SK-N-SH (cell line): ENCODE measurements around the gene HSF2. TPM values are rescaled to one million over a fixed set of nuclear protein-coding genes. Genes with fewer than 3 reads are reported as not detected.

Experiments used
- CTCF ChIA-PET: fragments of 300-600, 350-600 bp; formaldehyde crosslinking; extraction: SDS; loops from one replicate; lab custom pipeline; 2021; lab: Yijun Ruan, JAX
- POLR2A ChIA-PET: fragments of 350-600 bp; sonication (Branson Sonifier 250); formaldehyde crosslinking; extraction: SDS; loops from one replicate; lab custom pipeline; 2020; ENCODE audit warnings: antibody characterized with exemption, inconsistent platforms; lab: Yijun Ruan, JAX
- DNase-seq: peaks from one replicate; pipeline ENCODE4 v3.0.0; 2012
- H2AFZ ChIP-seq: fragments of 200-600 bp; sonication (generic); 2 replicates; pipeline ENCODE4 v1.8.1; 2016; ENCODE audit warnings: antibody characterized with exemption, mild to moderate bottlenecking, low read depth
- H3F3A ChIP-seq: fragments of 200-600 bp; sonication (generic); replicated peaks from 2 replicates; pipeline ENCODE3; 2016; ENCODE audit warnings: antibody characterized with exemption, mild to moderate bottlenecking; ENCODE audit not compliant: insufficient read depth
- H3K27ac ChIP-seq, 2 experiments: fragments of 200-500 bp in 1 of 2; fragments of 200-600 bp in 1 of 2; sonication (Bioruptor generic) in 1 of 2; sonication (generic), shearing (Covaris generic) in 1 of 2; 2 replicates each; pipeline versions ENCODE4 v1.5.1 to v1.6.1; 2014 to 2016; ENCODE audit warnings: low read depth in 2 of 2, inconsistent platforms in 1 of 2, low read length in 1 of 2, mild to moderate bottlenecking in 1 of 2, mixed read lengths in 1 of 2
- H3K27me3 ChIP-seq: fragments of 200-600 bp; sonication (generic), shearing (Covaris generic); 2 replicates; pipeline ENCODE4 v1.6.1; 2016; ENCODE audit warnings: mixed run types; ENCODE audit not compliant: insufficient read depth
- H3K36me3 ChIP-seq, 2 experiments: fragments of 200-500 bp in 1 of 2; fragments of 200-600 bp in 1 of 2; sonication (Bioruptor generic) in 1 of 2; sonication (generic) in 1 of 2; replicated peaks in 1 of 2; 2 replicates each; pipeline versions ENCODE3 to v1.5.1; 2014 to 2016; ENCODE audit warnings: low read length in 1 of 2, mild to moderate bottlenecking in 1 of 2; ENCODE audit not compliant: insufficient read depth in 2 of 2, control insufficient read depth in 1 of 2
- H3K4me1 ChIP-seq, 2 experiments: fragments of 200-500 bp in 1 of 2; fragments of 200-600 bp in 1 of 2; sonication (Bioruptor generic) in 1 of 2; sonication (generic), shearing (Covaris generic) in 1 of 2; 2 replicates each; pipeline versions ENCODE4 v1.5.1 to v1.6.1; 2014 to 2016; ENCODE audit warnings: low read depth in 1 of 2, low read length in 1 of 2, mixed run types in 1 of 2; ENCODE audit not compliant: insufficient read depth in 2 of 2, control insufficient read depth in 1 of 2
- H3K4me2 ChIP-seq: fragments of 200-600 bp; sonication (generic), shearing (Covaris generic); 2 replicates; pipeline ENCODE4 v1.6.1; 2017; ENCODE audit warnings: mixed run types
- H3K4me3 ChIP-seq, 2 experiments: fragments of 200-500 bp in 1 of 2; fragments of 200-600 bp in 1 of 2; sonication (Bioruptor generic) in 1 of 2; sonication (generic), shearing (Covaris generic) in 1 of 2; 2 replicates each; pipeline versions ENCODE4 v1.5.1 to v1.8.1; 2014 to 2016; ENCODE audit warnings: low read depth in 2 of 2, inconsistent platforms in 1 of 2, low read length in 1 of 2, mild to moderate bottlenecking in 1 of 2, mixed read lengths in 1 of 2, moderate library complexity in 1 of 2
- H3K79me2 ChIP-seq: fragments of 200-600 bp; sonication (generic); 2 replicates; pipeline ENCODE4 v1.8.1; 2017; ENCODE audit warnings: mild to moderate bottlenecking; ENCODE audit not compliant: insufficient read depth
- H3K9ac ChIP-seq: fragments of 200-600 bp; sonication (generic); 2 replicates; pipeline ENCODE4 v1.6.1; 2017; ENCODE audit warnings: mixed run types
- H3K9me2 ChIP-seq: fragments of 200-600 bp; sonication (generic); 2 replicates; pipeline ENCODE4 v1.6.1; 2017; ENCODE audit warnings: mixed run types
- H3K9me3 ChIP-seq: fragments of 200-600 bp; sonication (generic); 2 replicates; pipeline ENCODE4 v1.6.1; 2017; ENCODE audit warnings: mixed run types, mild to moderate bottlenecking, moderate library complexity
- H4K20me1 ChIP-seq: fragments of 200-600 bp; sonication (generic); 2 replicates; pipeline ENCODE4 v1.6.1; 2017; ENCODE audit warnings: mild to moderate bottlenecking, mixed run types; ENCODE audit not compliant: insufficient read depth
- CHD2 ChIP-seq: fragments of 150-350 bp; IDR thresholded peaks from 2 replicates; pipeline ENCODE4 v1.6.1; 2018; ENCODE audit warnings: low read length; ENCODE audit not compliant: partially characterized antibody
- CTCF ChIP-seq: fragments of 200-600 bp; sonication (generic); IDR thresholded peaks from 2 replicates; pipeline ENCODE4 v1.6.1; 2017; ENCODE audit warnings: antibody characterized with exemption, mild to moderate bottlenecking, moderate library complexity
- ELF1 ChIP-seq: IDR thresholded peaks from 2 replicates; pipeline ENCODE4 v1.4.0; 2012
- EP300 ChIP-seq, 2 experiments: IDR thresholded peaks; 2 replicates each; pipeline versions ENCODE4 v1.4.0 to v1.6.1; 2012; ENCODE audit warnings: borderline replicate concordance in 1 of 2, low read depth in 1 of 2, low read length in 1 of 2
- EZH2phosphoT487 ChIP-seq: fragments of 200-600 bp; sonication (generic); IDR thresholded peaks from 2 replicates; pipeline ENCODE4 v1.6.1; 2017; ENCODE audit warnings: low read depth, mixed run types, mild to moderate bottlenecking, antibody characterized with exemption, moderate library complexity, borderline replicate concordance
- FOSL2 ChIP-seq: IDR thresholded peaks from 2 replicates; pipeline ENCODE4 v1.4.0; 2012; ENCODE audit warnings: low read depth, mild to moderate bottlenecking, moderate library complexity, borderline replicate concordance
- FOXJ3 ChIP-seq: sonication (generic); formaldehyde crosslinking; IDR thresholded peaks from 2 replicates; pipeline ENCODE4 v1.5.1; 2020; ENCODE audit warnings: mild to moderate bottlenecking, missing genetic modification reagents
- FOXM1 ChIP-seq: IDR thresholded peaks from 2 replicates; pipeline ENCODE4 v1.4.0; 2012; ENCODE audit warnings: low read depth, mild to moderate bottlenecking
- GABPA ChIP-seq: IDR thresholded peaks from 2 replicates; pipeline ENCODE4 v1.4.0; 2012; ENCODE audit warnings: low read depth, mild to moderate bottlenecking
- IRF3 ChIP-seq: fragments of 150-350 bp; IDR thresholded peaks from 2 replicates; pipeline ENCODE4 v1.6.1; 2016; ENCODE audit warnings: mild to moderate bottlenecking, low read depth, low read length
- PBX3 ChIP-seq: IDR thresholded peaks from 2 replicates; pipeline ENCODE4; 2012
- POLR2AphosphoS5 ChIP-seq: IDR thresholded peaks from 2 replicates; pipeline ENCODE4 v1.6.1; 2012; ENCODE audit warnings: low read depth, low read length
- RCOR1 ChIP-seq: fragments of 150-350 bp; IDR thresholded peaks from 2 replicates; pipeline ENCODE4 v1.6.1; 2017; ENCODE audit warnings: antibody characterized with exemption, low read length
- SIN3A ChIP-seq: IDR thresholded peaks from 2 replicates; pipeline ENCODE4 v1.6.1; 2012; ENCODE audit warnings: low read depth, mild to moderate bottlenecking, low read length, moderate library complexity, borderline replicate concordance
- SMC3 ChIP-seq: IDR thresholded peaks from 2 replicates; pipeline ENCODE4 v1.6.1; 2012; ENCODE audit warnings: low read depth, low read length, improper control_type of control experiment
- TAF1 ChIP-seq: IDR thresholded peaks from 2 replicates; pipeline ENCODE4 v1.6.1; 2012; ENCODE audit warnings: low read depth, mild to moderate bottlenecking, low read length, moderate library complexity, borderline replicate concordance
- YY1 ChIP-seq: IDR thresholded peaks from 2 replicates; pipeline ENCODE4 v1.4.0; 2012; ENCODE audit warnings: low read depth, mild to moderate bottlenecking
- WGBS: methylation state at CpG from one replicate; pipeline ENCODE4 v1.1.6; 2017; ENCODE audit warnings: low lambda C conversion rate; 5-methylcytosine and 5-hydroxymethylcytosine counted together
- polyA plus RNA-seq, 3 experiments: library from polyadenylated mRNA; depleted of rRNA; stranded (reverse); fragments of >200 nt; gene quantifications; 2 replicates each; pipeline ENCODE4 v1.2.3, GENCODE V29; 2012
- TF ChIP-seq, protein P1 (sequence below): IDR thresholded peaks from 2 replicates; pipeline ENCODE4 v1.6.1; 2012; ENCODE audit warnings: mild to moderate bottlenecking, low read depth, low read length, moderate library complexity
- TF ChIP-seq, protein P2 (sequence below): IDR thresholded peaks from 2 replicates; pipeline ENCODE4 v1.4.0; 2012; ENCODE audit warnings: low read depth

Gene HSF2
- polyA plus RNA-seq, 1 of the 3 experiments (the other 2 are of a cell fraction): 22.2 TPM

DNA sequence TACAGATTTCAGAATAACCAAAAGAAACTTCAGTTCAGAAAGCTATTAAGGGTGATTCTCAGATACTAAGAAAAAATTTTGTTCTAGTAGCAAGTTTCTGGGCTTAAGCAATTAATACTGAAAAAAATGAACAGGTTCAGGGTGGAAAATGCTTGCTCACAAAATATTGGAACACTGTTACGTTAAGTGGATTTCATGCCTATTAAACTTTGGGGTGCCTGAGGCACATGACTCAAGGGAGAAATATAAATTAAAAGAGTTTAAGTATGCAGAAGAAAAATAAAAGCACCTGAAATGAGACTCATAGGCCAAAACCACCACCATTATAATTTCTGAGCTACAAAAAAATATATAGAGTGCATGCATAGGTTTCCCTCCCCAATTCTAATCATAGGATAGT lies 32.3 kb upstream of the HSF2 start:
- Histone ChIP-seq H2AFZ (no peak overlapping the region), H3K36me3 (no peaks in the 10 kb centered on the region), H3F3A (no peaks in the 10 kb centered on the region), H3K4me3 (no peak overlapping the region), H3K79me2 (no peaks in the 10 kb centered on the region), H3K4me2 (no peak overlapping the region), H3K27ac (no peak overlapping the region), H3K9me3 (no peaks in the 10 kb centered on the region), H3K9ac (no peak overlapping the region), H4K20me1 (no peaks in the 10 kb centered on the region), H3K4me1 (peaks cover 0 to 6% of the 10 kb centered on the region in 2 experiments; a peak in 1 of 4 replicates), H3K9me2 (no peaks in the 10 kb centered on the region), H3K27me3 (no peaks in the 10 kb centered on the region)
- ChIA-PET POLR2A (no interaction called here), CTCF (no interaction called here)
- DNase-seq: no peak
- TF ChIP-seq SMC3: no peak
- no peak for TF ChIP-seq IRF3
- no peak for TF ChIP-seq EZH2phosphoT487
- no peak for TF ChIP-seq EP300 (IDR thresholded peaks at IDR 0.05; ENCODE audit: borderline replicate concordance in 1 of 2, low read depth in 1 of 2, low read length in 1 of 2)
- no peak for TF ChIP-seq TAF1
- TF ChIP-seq CHD2: no peak
- no peak for TF ChIP-seq RCOR1
- TF ChIP-seq, protein P1, sequence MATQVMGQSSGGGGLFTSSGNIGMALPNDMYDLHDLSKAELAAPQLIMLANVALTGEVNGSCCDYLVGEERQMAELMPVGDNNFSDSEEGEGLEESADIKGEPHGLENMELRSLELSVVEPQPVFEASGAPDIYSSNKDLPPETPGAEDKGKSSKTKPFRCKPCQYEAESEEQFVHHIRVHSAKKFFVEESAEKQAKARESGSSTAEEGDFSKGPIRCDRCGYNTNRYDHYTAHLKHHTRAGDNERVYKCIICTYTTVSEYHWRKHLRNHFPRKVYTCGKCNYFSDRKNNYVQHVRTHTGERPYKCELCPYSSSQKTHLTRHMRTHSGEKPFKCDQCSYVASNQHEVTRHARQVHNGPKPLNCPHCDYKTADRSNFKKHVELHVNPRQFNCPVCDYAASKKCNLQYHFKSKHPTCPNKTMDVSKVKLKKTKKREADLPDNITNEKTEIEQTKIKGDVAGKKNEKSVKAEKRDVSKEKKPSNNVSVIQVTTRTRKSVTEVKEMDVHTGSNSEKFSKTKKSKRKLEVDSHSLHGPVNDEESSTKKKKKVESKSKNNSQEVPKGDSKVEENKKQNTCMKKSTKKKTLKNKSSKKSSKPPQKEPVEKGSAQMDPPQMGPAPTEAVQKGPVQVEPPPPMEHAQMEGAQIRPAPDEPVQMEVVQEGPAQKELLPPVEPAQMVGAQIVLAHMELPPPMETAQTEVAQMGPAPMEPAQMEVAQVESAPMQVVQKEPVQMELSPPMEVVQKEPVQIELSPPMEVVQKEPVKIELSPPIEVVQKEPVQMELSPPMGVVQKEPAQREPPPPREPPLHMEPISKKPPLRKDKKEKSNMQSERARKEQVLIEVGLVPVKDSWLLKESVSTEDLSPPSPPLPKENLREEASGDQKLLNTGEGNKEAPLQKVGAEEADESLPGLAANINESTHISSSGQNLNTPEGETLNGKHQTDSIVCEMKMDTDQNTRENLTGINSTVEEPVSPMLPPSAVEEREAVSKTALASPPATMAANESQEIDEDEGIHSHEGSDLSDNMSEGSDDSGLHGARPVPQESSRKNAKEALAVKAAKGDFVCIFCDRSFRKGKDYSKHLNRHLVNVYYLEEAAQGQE: no peak
- TF ChIP-seq, protein P2, sequence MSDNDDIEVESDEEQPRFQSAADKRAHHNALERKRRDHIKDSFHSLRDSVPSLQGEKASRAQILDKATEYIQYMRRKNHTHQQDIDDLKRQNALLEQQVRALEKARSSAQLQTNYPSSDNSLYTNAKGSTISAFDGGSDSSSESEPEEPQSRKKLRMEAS: no peak
- no peak for TF ChIP-seq YY1
- no peak for TF ChIP-seq POLR2AphosphoS5
- TF ChIP-seq SIN3A: no peak
- TF ChIP-seq ELF1: no peak
- no peak for TF ChIP-seq GABPA
- no peak for TF ChIP-seq CTCF
- no peak for TF ChIP-seq FOXM1
- TF ChIP-seq FOSL2: no peak
- TF ChIP-seq FOXJ3 (CRISPR knock-in tag): no peak
- no peak for TF ChIP-seq PBX3
- 43% methylated on average over 1 of the region's 1 CpG for WGBS
